DOHH2 (cell line): ENCODE results near the gene SLC36A2.

Source experiments
- H3F3A ChIP-seq: fragments of 200-600 bp; sonication (generic), shearing (Covaris generic); 2 replicates; pipeline ENCODE4 v1.6.0; 2016; ENCODE audit warnings: antibody characterized with exemption, mild to moderate bottlenecking; ENCODE audit not compliant: control insufficient read depth, insufficient read depth
- H3K27ac ChIP-seq: fragments of 200-600 bp; sonication (generic); 2 replicates; pipeline ENCODE4 v1.5.1; 2014; ENCODE audit warnings: low read depth, mild to moderate bottlenecking, low read length, moderate library complexity
- H3K27me3 ChIP-seq: fragments of 200-600 bp; sonication (generic); 2 replicates; pipeline ENCODE4 v1.6.1; 2014; ENCODE audit warnings: mild to moderate bottlenecking, low read length, mixed read lengths; ENCODE audit not compliant: control insufficient read depth
- H3K36me3 ChIP-seq: fragments of 200-600 bp; sonication (generic); 2 replicates; pipeline ENCODE4 v1.6.1; 2014; ENCODE audit warnings: mild to moderate bottlenecking, low read length, moderate library complexity, mixed read lengths; ENCODE audit not compliant: control insufficient read depth
- H3K4me1 ChIP-seq: fragments of 200-600 bp; sonication (generic); 2 replicates; pipeline ENCODE4 v1.6.1; 2014; ENCODE audit warnings: mild to moderate bottlenecking, low read length, mixed read lengths; ENCODE audit not compliant: control insufficient read depth
- H3K4me2 ChIP-seq: fragments of 200-600 bp; sonication (generic); 2 replicates; pipeline ENCODE4 v1.6.0; 2014; ENCODE audit warnings: mild to moderate bottlenecking, low read length, moderate library complexity
- H3K4me3 ChIP-seq: fragments of 200-600 bp; sonication (generic); 2 replicates; pipeline ENCODE4 v1.5.1; 2014; ENCODE audit warnings: mild to moderate bottlenecking, low read length, mixed read lengths
- H3K79me2 ChIP-seq: fragments of 200-600 bp; sonication (generic); 2 replicates; pipeline ENCODE4 v1.6.1; 2014; ENCODE audit warnings: mild to moderate bottlenecking, low read length, mixed read lengths; ENCODE audit not compliant: control insufficient read depth
- H3K9me2 ChIP-seq: fragments of 200-600 bp; sonication (generic); replicated peaks from 2 replicates; pipeline ENCODE4 v1.6.1; 2014; ENCODE audit warnings: mild to moderate bottlenecking, low read length, mixed read lengths; ENCODE audit not compliant: control insufficient read depth
- H3K9me3 ChIP-seq: fragments of 200-600 bp; sonication (generic); 2 replicates; pipeline ENCODE4 v1.6.1; 2014; ENCODE audit warnings: antibody characterized with exemption, low read length, mixed read lengths; ENCODE audit not compliant: control insufficient read depth, insufficient read depth
- H4K20me1 ChIP-seq: fragments of 200-600 bp; sonication (generic); 2 replicates; pipeline ENCODE4 v1.6.0; 2014; ENCODE audit warnings: low read depth, mild to moderate bottlenecking, antibody characterized with exemption, low read length, moderate library complexity; ENCODE audit not compliant: control insufficient read depth, insufficient read depth
- CTCF ChIP-seq: fragments of 200-600 bp; sonication (generic); IDR thresholded peaks from one replicate; pipeline ENCODE4 v1.5.1; 2014; ENCODE audit warnings: antibody characterized with exemption, mild to moderate bottlenecking, low read depth, low read length; ENCODE audit not compliant: poor library complexity, severe bottlenecking
- EZH2phosphoT487 ChIP-seq: fragments of 200-600 bp; sonication (generic); IDR thresholded peaks from 2 replicates; pipeline ENCODE4 v1.6.1; 2017; ENCODE audit warnings: borderline replicate concordance, mild to moderate bottlenecking, antibody characterized with exemption, low read length, moderate library complexity, mixed read lengths

The SLC36A2 gene

GRCh38 chr5:151303666-151304065 is 43.7 kb downstream of the SLC36A2 start, which contains the start of gene SLC36A3:
Gene SLC36A3, minus strand, starts transcription at chr5:151303766. Its CDS starts 412 bp downstream, at chr5:151303354.
- no peaks in the 10 kb centered on the region for H3K9me2 ChIP-seq
- H3K36me3 ChIP-seq, result no peaks in the 10 kb centered on the region
- no peak for TF ChIP-seq EZH2phosphoT487
- TF ChIP-seq CTCF, result no peak
- no peak within 1 kb of the TSS for H3K4me2 ChIP-seq
- H3K27ac ChIP-seq, result no peak within 1 kb of the TSS
- peaks cover 23% of the 10 kb centered on the region for H3K27me3 ChIP-seq
- no peaks in the 10 kb centered on the region for H4K20me1 ChIP-seq
- H3K4me3 ChIP-seq, result no peak within 1 kb of the TSS
- no peaks in the 10 kb centered on the region for H3K4me1 ChIP-seq
- H3F3A ChIP-seq, result no peaks in the 10 kb centered on the region
- H3K9me3 ChIP-seq, result no peaks in the 10 kb centered on the region
- H3K79me2 ChIP-seq, result no peaks in the 10 kb centered on the region

GRCh38 chr5:151298063-151298855 is 49.1 kb downstream of the SLC36A2 start:
- Histone ChIP-seq H3K4me3 (no peak overlapping the region), H3K36me3 (no peaks in the 10 kb centered on the region), H3K4me1 (no peaks in the 10 kb centered on the region), H3F3A (no peaks in the 10 kb centered on the region), H3K79me2 (no peaks in the 10 kb centered on the region), H3K4me2 (no peak overlapping the region), H4K20me1 (no peaks in the 10 kb centered on the region), H3K9me2 (no peaks in the 10 kb centered on the region), H3K27me3 (peaks cover 24% of the 10 kb centered on the region), H3K9me3 (no peaks in the 10 kb centered on the region), H3K27ac (no peak overlapping the region)
- TF ChIP-seq EZH2phosphoT487 (no peak), CTCF (peak; percentile 56)

GRCh38 chr5:151296974-151297373 is 50.4 kb downstream of the SLC36A2 start:
- peaks cover 21% of the 10 kb centered on the region for H3K27me3 ChIP-seq
- no peaks in the 10 kb centered on the region for H3K36me3 ChIP-seq
- no peaks in the 10 kb centered on the region for H3F3A ChIP-seq
- no peaks in the 10 kb centered on the region for H3K9me2 ChIP-seq
- H3K9me3 ChIP-seq, result no peaks in the 10 kb centered on the region
- no peak overlapping the region for H3K27ac ChIP-seq
- no peak overlapping the region for H3K4me3 ChIP-seq
- H3K4me1 ChIP-seq, result no peaks in the 10 kb centered on the region
- H3K4me2 ChIP-seq, result no peak overlapping the region
- no peaks in the 10 kb centered on the region for H3K79me2 ChIP-seq
- no peak for TF ChIP-seq CTCF
- no peak for TF ChIP-seq EZH2phosphoT487
- H4K20me1 ChIP-seq, result no peaks in the 10 kb centered on the region
